OCI-LY3 (cell line): ENCODE data around the gene PM20D1.
A peak's percentile ranks its signal among the peaks of the same experiment; 100 is the strongest.
"Not testable (repeated sequence)": the region's sequence is repeated elsewhere in the genome, so short reads cannot be mapped to it uniquely, and the experiment has no call there.

Source experiments
- H2AFZ ChIP-seq: fragments of 200-600, 300-600 bp; shearing (Covaris generic); 2 replicates; pipeline ENCODE4 v1.6.0; 2014; ENCODE audit warnings: antibody characterized with exemption, low read depth, low read length
- H3K27ac ChIP-seq: fragments of 200-600, 300-600 bp; sonication (generic); 2 replicates; pipeline ENCODE4 v1.5.1; 2014; ENCODE audit warnings: mild to moderate bottlenecking, low read length, moderate library complexity, mixed read lengths
- H3K27me3 ChIP-seq: fragments of 200-600, 300-600 bp; sonication (generic); 2 replicates; pipeline ENCODE4 v1.6.1; 2014; ENCODE audit warnings: low read depth, low read length, mixed read lengths
- H3K36me3 ChIP-seq: fragments of 200-600, 300-600 bp; sonication (generic); replicated peaks from 2 replicates; pipeline ENCODE3; 2014; ENCODE audit warnings: low read depth, low read length, mixed read lengths
- H3K4me1 ChIP-seq: fragments of 300-600, 200-600 bp; sonication (generic); 2 replicates; pipeline ENCODE4 v1.6.1; 2014; ENCODE audit warnings: low read length, mixed read lengths
- H3K4me2 ChIP-seq: fragments of 200-600, 300-600 bp; sonication (generic); 2 replicates; pipeline ENCODE4 v1.6.1; 2014; ENCODE audit warnings: low read length, mixed read lengths
- H3K4me3 ChIP-seq: fragments of 300-600, 200-600 bp; sonication (generic); 2 replicates; pipeline ENCODE4 v1.5.1; 2014; ENCODE audit warnings: antibody characterized with exemption, mild to moderate bottlenecking, low read length, moderate library complexity
- H3K79me2 ChIP-seq: fragments of 300-600, 200-600 bp; shearing (Covaris generic); 2 replicates; pipeline ENCODE4 v1.6.1; 2014; ENCODE audit warnings: mild to moderate bottlenecking, low read length, mixed read lengths
- H3K9ac ChIP-seq: fragments of 300-600, 200-600 bp; shearing (Covaris generic); 2 replicates; pipeline ENCODE4 v1.6.0; 2014; ENCODE audit warnings: mild to moderate bottlenecking, low read length, moderate library complexity
- H3K9me3 ChIP-seq: fragments of 200-600, 300-600 bp; shearing (Covaris generic); 2 replicates; pipeline ENCODE4 v1.6.1; 2014; ENCODE audit warnings: low read length, mixed read lengths; ENCODE audit not compliant: insufficient read depth
- H4K20me1 ChIP-seq: fragments of 200-600, 300-600 bp; sonication (generic); 2 replicates; pipeline ENCODE4 v1.6.1; 2016; ENCODE audit warnings: low read length, mixed read lengths; ENCODE audit not compliant: insufficient read depth
- EZH2phosphoT487 ChIP-seq: fragments of 200-600 bp; shearing (Covaris generic); IDR thresholded peaks from 2 replicates; pipeline ENCODE4 v1.6.1; 2018; ENCODE audit warnings: antibody characterized with exemption, mixed run types, low read depth
- TF ChIP-seq, protein P1 (sequence below): fragments of 200-600, 300-600 bp; sonication (generic); IDR thresholded peaks from 2 replicates; pipeline ENCODE4 v1.5.1; 2014; ENCODE audit warnings: antibody characterized with exemption, low read length, low read depth

Gene PM20D1, protein sequence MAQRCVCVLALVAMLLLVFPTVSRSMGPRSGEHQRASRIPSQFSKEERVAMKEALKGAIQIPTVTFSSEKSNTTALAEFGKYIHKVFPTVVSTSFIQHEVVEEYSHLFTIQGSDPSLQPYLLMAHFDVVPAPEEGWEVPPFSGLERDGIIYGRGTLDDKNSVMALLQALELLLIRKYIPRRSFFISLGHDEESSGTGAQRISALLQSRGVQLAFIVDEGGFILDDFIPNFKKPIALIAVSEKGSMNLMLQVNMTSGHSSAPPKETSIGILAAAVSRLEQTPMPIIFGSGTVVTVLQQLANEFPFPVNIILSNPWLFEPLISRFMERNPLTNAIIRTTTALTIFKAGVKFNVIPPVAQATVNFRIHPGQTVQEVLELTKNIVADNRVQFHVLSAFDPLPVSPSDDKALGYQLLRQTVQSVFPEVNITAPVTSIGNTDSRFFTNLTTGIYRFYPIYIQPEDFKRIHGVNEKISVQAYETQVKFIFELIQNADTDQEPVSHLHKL

DNA sequence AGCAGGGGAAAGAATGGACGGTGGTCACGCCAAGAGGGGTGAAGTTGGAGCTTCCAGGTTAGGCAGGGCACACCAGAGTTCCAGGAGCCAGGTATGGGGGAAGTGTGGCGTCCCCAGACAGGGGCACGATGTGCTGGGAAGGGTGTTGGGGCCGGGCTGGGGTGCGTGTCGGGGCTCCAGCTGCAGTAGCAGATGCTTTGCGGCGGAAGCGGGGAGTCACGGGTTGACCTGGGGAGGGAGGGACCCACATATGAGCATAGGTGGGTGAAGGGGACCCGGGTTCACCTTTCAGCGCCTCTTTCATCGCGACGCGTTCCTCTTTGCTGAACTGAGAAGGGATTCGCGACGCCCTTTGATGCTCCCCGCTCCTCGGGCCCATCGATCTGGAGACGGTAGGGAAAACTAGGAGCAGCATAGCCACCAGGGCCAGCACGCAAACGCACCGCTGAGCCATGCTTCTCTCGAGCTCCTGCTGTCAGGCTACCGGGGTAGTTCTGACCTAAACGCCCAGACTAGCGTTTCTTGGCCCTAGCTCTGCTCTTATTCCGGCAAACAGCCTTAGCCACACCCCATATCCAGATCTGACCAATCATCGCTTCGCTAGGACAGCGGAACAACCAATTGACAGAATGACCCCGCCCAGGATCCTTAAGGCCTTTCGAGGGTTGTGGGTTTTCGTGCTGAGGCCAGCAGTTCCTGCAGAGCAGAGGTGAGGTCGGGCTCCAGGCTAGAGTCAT lies at the start of gene PM20D1:
Gene PM20D1 (minus strand): TSS at position 514 of the 737 bp plus-strand sequence. CDS start 60 bp downstream, at position 454.
- H3K9me3 ChIP-seq, result no peaks in the 10 kb centered on the region
- H3K4me3 ChIP-seq, result peak within 1 kb of the TSS; percentile 68
- peaks cover 2% of the 10 kb centered on the region for H3K36me3 ChIP-seq
- TF ChIP-seq, protein P1, sequence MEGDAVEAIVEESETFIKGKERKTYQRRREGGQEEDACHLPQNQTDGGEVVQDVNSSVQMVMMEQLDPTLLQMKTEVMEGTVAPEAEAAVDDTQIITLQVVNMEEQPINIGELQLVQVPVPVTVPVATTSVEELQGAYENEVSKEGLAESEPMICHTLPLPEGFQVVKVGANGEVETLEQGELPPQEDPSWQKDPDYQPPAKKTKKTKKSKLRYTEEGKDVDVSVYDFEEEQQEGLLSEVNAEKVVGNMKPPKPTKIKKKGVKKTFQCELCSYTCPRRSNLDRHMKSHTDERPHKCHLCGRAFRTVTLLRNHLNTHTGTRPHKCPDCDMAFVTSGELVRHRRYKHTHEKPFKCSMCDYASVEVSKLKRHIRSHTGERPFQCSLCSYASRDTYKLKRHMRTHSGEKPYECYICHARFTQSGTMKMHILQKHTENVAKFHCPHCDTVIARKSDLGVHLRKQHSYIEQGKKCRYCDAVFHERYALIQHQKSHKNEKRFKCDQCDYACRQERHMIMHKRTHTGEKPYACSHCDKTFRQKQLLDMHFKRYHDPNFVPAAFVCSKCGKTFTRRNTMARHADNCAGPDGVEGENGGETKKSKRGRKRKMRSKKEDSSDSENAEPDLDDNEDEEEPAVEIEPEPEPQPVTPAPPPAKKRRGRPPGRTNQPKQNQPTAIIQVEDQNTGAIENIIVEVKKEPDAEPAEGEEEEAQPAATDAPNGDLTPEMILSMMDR, result no peak
- no peak for TF ChIP-seq EZH2phosphoT487
- H3K4me1 ChIP-seq, result no peaks in the 10 kb centered on the region
- peak within 1 kb of the TSS; percentile 52 for H3K4me2 ChIP-seq
- no peaks in the 10 kb centered on the region for H3K27me3 ChIP-seq
- no peak within 1 kb of the TSS for H3K27ac ChIP-seq
- H2AFZ ChIP-seq, result no peak within 1 kb of the TSS
- H4K20me1 ChIP-seq, result no peaks in the 10 kb centered on the region
- H3K79me2 ChIP-seq, result no peaks in the 10 kb centered on the region
- H3K9ac ChIP-seq, result no peak within 1 kb of the TSS; the same call in 1 of the 2 replicates

DNA sequence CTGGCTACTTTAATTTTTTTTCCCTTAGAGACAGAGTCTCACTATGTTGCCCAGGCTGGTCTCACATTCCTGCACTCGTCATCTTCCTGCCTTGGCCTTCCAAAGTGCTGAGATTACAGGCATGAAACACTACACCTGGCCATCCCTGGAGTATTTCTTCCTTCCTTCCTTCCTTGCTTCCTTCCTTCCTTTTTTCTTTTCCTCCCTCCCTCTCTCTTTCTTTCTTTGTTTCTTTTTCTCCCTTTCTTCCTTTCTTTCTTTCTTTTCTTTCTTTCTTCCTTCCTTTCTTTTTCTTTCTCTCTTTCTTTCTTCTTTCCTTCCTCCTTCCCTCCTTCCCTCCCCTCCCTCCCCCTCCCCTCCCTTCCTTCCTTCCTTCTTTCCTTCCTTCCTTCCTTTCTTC lies 46.4 kb upstream of the PM20D1 start:
- no peak for TF ChIP-seq EZH2phosphoT487
- TF ChIP-seq, protein P1, result no peak
- H3K27ac ChIP-seq, result no peak overlapping the region

DNA sequence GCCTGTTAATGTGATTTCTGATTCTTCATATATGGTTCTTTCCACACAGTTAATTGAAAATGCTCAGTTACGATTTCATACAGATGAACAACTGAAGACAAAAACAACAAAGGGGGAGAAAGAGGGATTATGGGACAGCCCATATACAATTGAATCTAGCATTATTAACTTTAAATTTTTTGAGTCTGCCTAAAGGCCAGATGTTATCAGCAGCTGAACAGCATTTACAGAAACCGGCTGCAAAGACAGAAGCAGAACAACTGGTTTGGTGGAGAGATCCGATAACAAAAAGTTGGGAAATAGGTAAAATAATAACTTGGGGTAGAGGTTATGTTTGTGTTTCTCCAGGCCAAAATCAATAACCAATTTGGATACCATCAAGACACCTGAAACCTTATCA lies 44.2 kb upstream of the PM20D1 start:
- H3K9ac ChIP-seq, H3K9me3 ChIP-seq, H4K20me1 ChIP-seq, H3K4me1 ChIP-seq, H3K27ac ChIP-seq, H3K27me3 ChIP-seq, H3K79me2 ChIP-seq, H3K4me3 ChIP-seq, H2AFZ ChIP-seq, H3K4me2 ChIP-seq: not testable (repeated sequence)
- peaks cover 12% of the 10 kb centered on the region for H3K36me3 ChIP-seq

More for the DNA sequence above, 46.4 kb upstream of the PM20D1 start:
- Histone ChIP-seq H3K27me3 (no peaks in the 10 kb centered on the region), H3K4me3 (no peak overlapping the region), H3K4me1 (no peaks in the 10 kb centered on the region), H3K36me3 (peaks cover 14% of the 10 kb centered on the region), H3K4me2 (no peak overlapping the region), H3K9ac (no peak overlapping the region), H4K20me1 (no peaks in the 10 kb centered on the region), H2AFZ (no peak overlapping the region), H3K79me2 (no peaks in the 10 kb centered on the region), H3K9me3 (no peaks in the 10 kb centered on the region)

DNA sequence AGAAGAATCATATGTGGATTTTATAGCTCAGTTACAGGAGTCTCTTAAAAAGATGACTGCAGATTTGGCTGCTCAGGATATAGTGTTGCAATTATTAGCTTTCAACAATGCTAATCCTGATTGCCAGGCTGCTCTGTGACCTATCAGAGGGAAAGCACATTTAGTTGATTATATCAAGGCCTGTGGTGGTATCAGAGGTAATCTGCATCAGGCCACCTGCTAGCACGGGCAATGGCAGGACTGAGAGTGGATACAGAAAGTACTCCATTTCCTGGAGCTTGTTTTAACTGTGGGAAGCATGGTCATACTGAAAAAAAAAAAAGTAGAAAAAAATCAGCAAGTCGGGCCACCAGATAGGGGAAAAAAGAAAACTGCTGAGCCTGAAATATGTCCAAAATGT lies 42.2 kb upstream of the PM20D1 start:
- not testable (repeated sequence) for H3K4me2 ChIP-seq

DNA sequence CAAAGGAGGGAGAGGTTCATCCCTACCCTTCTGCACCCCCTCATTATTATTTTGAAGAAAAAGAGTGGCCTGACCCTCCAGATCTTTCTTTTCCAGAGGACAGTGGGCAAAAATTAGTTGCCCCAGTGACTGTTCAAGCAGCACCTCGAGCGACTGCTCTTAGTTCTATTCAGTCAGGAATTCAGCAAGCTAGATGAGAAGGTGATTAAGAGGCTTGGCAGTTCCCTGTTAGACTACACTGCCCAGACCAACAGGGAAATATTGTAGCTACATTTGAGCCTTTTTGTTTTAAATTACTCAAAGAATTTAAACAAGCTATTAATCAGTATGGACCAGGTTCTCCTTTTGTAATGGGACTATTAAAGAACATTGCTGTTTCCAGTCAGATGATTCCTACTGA lies 41.5 kb upstream of the PM20D1 start:
- H3K4me3 ChIP-seq, H3K4me1 ChIP-seq, H3K79me2 ChIP-seq, H2AFZ ChIP-seq, H3K9ac ChIP-seq, H3K9me3 ChIP-seq, H4K20me1 ChIP-seq, H3K27ac ChIP-seq, H3K27me3 ChIP-seq, H3K36me3 ChIP-seq, H3K4me2 ChIP-seq: not testable (repeated sequence)

More for the DNA sequence above, 42.2 kb upstream of the PM20D1 start:
- H3K4me3 ChIP-seq, H3K9ac ChIP-seq, H3K36me3 ChIP-seq, H3K27me3 ChIP-seq, H4K20me1 ChIP-seq, H3K79me2 ChIP-seq, H2AFZ ChIP-seq, H3K27ac ChIP-seq, H3K9me3 ChIP-seq, H3K4me1 ChIP-seq: not testable (repeated sequence)

DNA sequence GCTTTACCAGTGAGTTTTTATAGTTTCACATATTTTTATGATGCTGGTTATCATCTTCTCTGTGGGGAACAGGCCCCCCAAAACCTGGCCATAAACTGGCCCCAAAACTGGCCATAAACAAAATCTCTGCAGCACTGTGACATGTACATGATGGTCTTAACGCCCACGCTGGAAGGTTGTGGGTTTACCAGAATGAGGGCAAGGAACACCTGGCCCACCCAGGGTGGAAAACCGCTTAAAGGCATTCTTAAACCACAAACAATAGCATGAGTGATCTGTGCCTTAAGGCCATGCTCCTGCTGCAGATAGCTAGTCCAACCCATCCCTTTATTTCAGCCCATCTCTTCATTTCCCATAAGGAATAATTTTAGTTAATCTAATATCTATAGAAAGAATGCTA lies 40.7 kb upstream of the PM20D1 start:
- H4K20me1 ChIP-seq, H2AFZ ChIP-seq, H3K27ac ChIP-seq, H3K27me3 ChIP-seq, H3K36me3 ChIP-seq, H3K9ac ChIP-seq, H3K4me3 ChIP-seq, H3K4me2 ChIP-seq, H3K4me1 ChIP-seq, H3K79me2 ChIP-seq, H3K9me3 ChIP-seq: not testable (repeated sequence)

DNA sequence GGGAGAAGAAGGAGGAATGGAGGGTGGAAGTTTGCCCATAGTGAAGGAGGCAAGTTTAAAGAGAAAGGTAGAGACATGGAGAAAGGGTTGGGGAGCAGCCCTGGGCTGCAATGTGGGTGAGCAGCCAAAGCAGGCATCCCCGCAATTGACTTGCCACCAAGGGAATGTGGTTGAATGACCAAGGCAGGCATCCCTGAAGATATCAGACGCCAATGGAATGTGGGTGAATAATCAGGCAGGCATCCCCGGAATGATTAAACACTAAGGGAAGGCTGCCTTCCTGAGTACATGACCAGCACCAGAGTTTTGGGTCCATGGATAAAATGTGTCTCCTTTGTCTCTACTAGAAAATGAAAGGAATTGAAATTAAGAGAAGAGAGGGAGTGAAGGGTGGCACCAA lies 39.8 kb upstream of the PM20D1 start:
- H3K36me3 ChIP-seq, H3K27me3 ChIP-seq, H3K27ac ChIP-seq, H3K79me2 ChIP-seq, H3K9ac ChIP-seq, H2AFZ ChIP-seq, H4K20me1 ChIP-seq, H3K4me2 ChIP-seq, H3K4me1 ChIP-seq, H3K9me3 ChIP-seq, H3K4me3 ChIP-seq: not testable (repeated sequence)
